SK-N-SH (cell line): ENCODE results near the gene MIDN.

Experiments
- ELF1 ChIP-seq: IDR thresholded peaks from 2 replicates; pipeline ENCODE4 v1.4.0; 2012
- EZH2phosphoT487 ChIP-seq: fragments of 200-600 bp; sonication (generic); IDR thresholded peaks from 2 replicates; pipeline ENCODE4 v1.6.1; 2017; ENCODE audit warnings: low read depth, mixed run types, mild to moderate bottlenecking, antibody characterized with exemption, moderate library complexity, borderline replicate concordance
- JUND ChIP-seq: IDR thresholded peaks from 2 replicates; pipeline ENCODE4 v1.4.0; 2012
- MEF2A ChIP-seq: IDR thresholded peaks from 2 replicates; pipeline ENCODE4 v1.4.0; 2012; ENCODE audit warnings: low read depth, borderline replicate concordance
- TEAD4 ChIP-seq: IDR thresholded peaks from 2 replicates; pipeline ENCODE4 v1.4.0; 2012; ENCODE audit warnings: mild to moderate bottlenecking, borderline replicate concordance; ENCODE audit not compliant: insufficient read depth
- TF ChIP-seq, protein P1 (sequence below): fragments of 200-600 bp; sonication (generic); IDR thresholded peaks from 2 replicates; pipeline ENCODE4 v1.6.1; 2017; ENCODE audit warnings: antibody characterized with exemption, mild to moderate bottlenecking, moderate library complexity
- TF ChIP-seq, protein P2 (sequence below): IDR thresholded peaks from 2 replicates; pipeline ENCODE4; 2012
- TF ChIP-seq, protein P3 (sequence below): fragments of 150-350 bp; IDR thresholded peaks from 2 replicates; pipeline ENCODE4 v1.6.1; 2017; ENCODE audit warnings: antibody characterized with exemption, low read length, low read depth, borderline replicate concordance
- TF ChIP-seq, protein P4 (sequence below): IDR thresholded peaks from 2 replicates; pipeline ENCODE4 v1.4.0; 2012; ENCODE audit warnings: low read depth, borderline replicate concordance

DNA sequence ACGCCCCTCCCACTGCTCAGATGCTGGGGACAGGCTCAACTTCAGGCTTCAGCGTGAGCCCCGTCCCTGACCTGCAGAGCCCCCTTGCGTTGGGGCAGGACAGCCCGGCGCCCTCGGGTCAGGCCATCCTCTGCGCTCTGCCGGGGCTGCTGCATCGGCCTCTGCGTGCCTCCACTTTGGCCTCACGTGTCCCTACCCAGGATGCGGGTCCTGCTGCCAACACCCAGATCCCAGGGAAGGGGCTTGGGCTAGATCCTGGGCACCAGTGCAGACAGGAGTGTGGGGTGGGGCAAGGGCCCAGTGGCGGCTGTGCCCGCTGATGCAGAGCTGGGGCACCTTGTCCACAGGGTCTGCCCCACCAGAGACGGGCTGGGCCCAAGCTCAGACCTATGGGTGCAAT, 23.5 kb upstream of the MIDN start:
- TF ChIP-seq, protein P1, sequence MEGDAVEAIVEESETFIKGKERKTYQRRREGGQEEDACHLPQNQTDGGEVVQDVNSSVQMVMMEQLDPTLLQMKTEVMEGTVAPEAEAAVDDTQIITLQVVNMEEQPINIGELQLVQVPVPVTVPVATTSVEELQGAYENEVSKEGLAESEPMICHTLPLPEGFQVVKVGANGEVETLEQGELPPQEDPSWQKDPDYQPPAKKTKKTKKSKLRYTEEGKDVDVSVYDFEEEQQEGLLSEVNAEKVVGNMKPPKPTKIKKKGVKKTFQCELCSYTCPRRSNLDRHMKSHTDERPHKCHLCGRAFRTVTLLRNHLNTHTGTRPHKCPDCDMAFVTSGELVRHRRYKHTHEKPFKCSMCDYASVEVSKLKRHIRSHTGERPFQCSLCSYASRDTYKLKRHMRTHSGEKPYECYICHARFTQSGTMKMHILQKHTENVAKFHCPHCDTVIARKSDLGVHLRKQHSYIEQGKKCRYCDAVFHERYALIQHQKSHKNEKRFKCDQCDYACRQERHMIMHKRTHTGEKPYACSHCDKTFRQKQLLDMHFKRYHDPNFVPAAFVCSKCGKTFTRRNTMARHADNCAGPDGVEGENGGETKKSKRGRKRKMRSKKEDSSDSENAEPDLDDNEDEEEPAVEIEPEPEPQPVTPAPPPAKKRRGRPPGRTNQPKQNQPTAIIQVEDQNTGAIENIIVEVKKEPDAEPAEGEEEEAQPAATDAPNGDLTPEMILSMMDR: no peak
- TF ChIP-seq ELF1: no peak
- no peak for TF ChIP-seq EZH2phosphoT487
- no peak for TF ChIP-seq MEF2A
- TF ChIP-seq TEAD4: no peak
- TF ChIP-seq, protein P2, sequence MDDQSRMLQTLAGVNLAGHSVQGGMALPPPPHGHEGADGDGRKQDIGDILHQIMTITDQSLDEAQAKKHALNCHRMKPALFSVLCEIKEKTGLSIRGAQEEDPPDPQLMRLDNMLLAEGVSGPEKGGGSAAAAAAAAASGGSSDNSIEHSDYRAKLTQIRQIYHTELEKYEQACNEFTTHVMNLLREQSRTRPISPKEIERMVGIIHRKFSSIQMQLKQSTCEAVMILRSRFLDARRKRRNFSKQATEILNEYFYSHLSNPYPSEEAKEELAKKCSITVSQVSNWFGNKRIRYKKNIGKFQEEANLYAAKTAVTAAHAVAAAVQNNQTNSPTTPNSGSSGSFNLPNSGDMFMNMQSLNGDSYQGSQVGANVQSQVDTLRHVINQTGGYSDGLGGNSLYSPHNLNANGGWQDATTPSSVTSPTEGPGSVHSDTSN: no peak
- no peak for TF ChIP-seq JUND
- TF ChIP-seq, protein P3, sequence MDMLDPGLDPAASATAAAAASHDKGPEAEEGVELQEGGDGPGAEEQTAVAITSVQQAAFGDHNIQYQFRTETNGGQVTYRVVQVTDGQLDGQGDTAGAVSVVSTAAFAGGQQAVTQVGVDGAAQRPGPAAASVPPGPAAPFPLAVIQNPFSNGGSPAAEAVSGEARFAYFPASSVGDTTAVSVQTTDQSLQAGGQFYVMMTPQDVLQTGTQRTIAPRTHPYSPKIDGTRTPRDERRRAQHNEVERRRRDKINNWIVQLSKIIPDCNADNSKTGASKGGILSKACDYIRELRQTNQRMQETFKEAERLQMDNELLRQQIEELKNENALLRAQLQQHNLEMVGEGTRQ: no peak
- TF ChIP-seq, protein P4, sequence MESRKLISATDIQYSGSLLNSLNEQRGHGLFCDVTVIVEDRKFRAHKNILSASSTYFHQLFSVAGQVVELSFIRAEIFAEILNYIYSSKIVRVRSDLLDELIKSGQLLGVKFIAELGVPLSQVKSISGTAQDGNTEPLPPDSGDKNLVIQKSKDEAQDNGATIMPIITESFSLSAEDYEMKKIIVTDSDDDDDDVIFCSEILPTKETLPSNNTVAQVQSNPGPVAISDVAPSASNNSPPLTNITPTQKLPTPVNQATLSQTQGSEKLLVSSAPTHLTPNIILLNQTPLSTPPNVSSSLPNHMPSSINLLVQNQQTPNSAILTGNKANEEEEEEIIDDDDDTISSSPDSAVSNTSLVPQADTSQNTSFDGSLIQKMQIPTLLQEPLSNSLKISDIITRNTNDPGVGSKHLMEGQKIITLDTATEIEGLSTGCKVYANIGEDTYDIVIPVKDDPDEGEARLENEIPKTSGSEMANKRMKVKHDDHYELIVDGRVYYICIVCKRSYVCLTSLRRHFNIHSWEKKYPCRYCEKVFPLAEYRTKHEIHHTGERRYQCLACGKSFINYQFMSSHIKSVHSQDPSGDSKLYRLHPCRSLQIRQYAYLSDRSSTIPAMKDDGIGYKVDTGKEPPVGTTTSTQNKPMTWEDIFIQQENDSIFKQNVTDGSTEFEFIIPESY: no peak
